K562 (cell line): Measurements from ENCODE around the gene ACTRT3. TPM values are rescaled to one million over a fixed set of nuclear protein-coding genes. Genes with fewer than 3 reads are reported as not detected.
A peak's percentile ranks its signal among the peaks of the same experiment; 100 is the strongest.

Source experiments
- ATAC-seq: fragments of 200-7000 bp; cut with Tn5 transposase; 3 replicates; pipeline ENCODE4 v1.9.1; 2020; ENCODE audit warnings: moderate library complexity
- BruUV-seq: library from RNA; stranded (reverse); fragments of 400-500 nt; replicated peaks from 2 replicates; lab custom pipeline; 2021; lab: Mats Ljungman, UMichigan
- CTCF ChIA-PET: fragments of 300-600 bp; formaldehyde crosslinking; extraction: SDS; loops from one replicate; lab custom pipeline; 2021; ENCODE audit warnings: low intra/inter-chr PET ratio; lab: Yijun Ruan, JAX
- POLR2A ChIA-PET: fragments of 300-600, 350-650 bp; sonication (Branson Sonifier 250); formaldehyde crosslinking; extraction: SDS; loops from one replicate; lab custom pipeline; 2021; ENCODE audit warnings: antibody characterized with exemption, inconsistent platforms; lab: Yijun Ruan, JAX
- DNase-seq, 4 experiments: peaks; one replicate each; pipeline versions ENCODE4 v3.0.0 to v3.0.0-alpha.2; 2011 to 2018; ENCODE audit warnings: low spot score in 3 of 4, mixed read lengths in 3 of 4; ENCODE audit errors: extremely low read depth in 1 of 4
- FAIRE-seq: peaks from 2 replicates; lab custom pipeline; 2011; peaks lifted over from hg19 to GRCh38; lab: Jason Lieb, UNC
- H2AFZ ChIP-seq: 2 replicates; pipeline ENCODE4 v1.6.0; 2011; ENCODE audit warnings: low read depth, low read length, control low read depth, inconsistent platforms
- H3K27ac ChIP-seq: fragments of 200-600 bp; 3 replicates; pipeline ENCODE4 v1.8.0; 2011; ENCODE audit warnings: low read depth, mild to moderate bottlenecking, control low read depth, inconsistent platforms, low read length, moderate library complexity, mixed read lengths; ENCODE audit errors: extremely low read depth
- H3K27me3 ChIP-seq, 2 experiments: fragments of 300-600 bp in 1 of 2; 2 replicates in 1 of 2; 3 replicates in 1 of 2; pipeline versions ENCODE4 v1.6.0 to v1.8.0; 2011; ENCODE audit warnings: inconsistent platforms in 2 of 2, low read length in 2 of 2, mild to moderate bottlenecking in 1 of 2, mixed read lengths in 1 of 2, moderate library complexity in 1 of 2; ENCODE audit not compliant: control insufficient read depth in 2 of 2, insufficient read depth in 2 of 2
- H3K36me3 ChIP-seq: fragments of 300-600 bp; 3 replicates; pipeline ENCODE4 v1.8.0; 2011; ENCODE audit warnings: mild to moderate bottlenecking, low read length, inconsistent platforms; ENCODE audit not compliant: control insufficient read depth, insufficient read depth
- H3K4me1 ChIP-seq, 2 experiments: fragments of 200-600 bp in 1 of 2; replicated peaks in 1 of 2; 2 replicates in 1 of 2; 3 replicates in 1 of 2; pipeline versions ENCODE4 v1.5.1 to v1.8.0; 2011; ENCODE audit warnings: inconsistent platforms in 2 of 2, low read length in 2 of 2, mild to moderate bottlenecking in 1 of 2, mixed read lengths in 1 of 2, moderate library complexity in 1 of 2; ENCODE audit not compliant: control insufficient read depth in 2 of 2, insufficient read depth in 2 of 2
- H3K4me2 ChIP-seq: 2 replicates; pipeline ENCODE4 v1.6.1; 2011; ENCODE audit warnings: low read length, control low read depth, inconsistent platforms, mixed read lengths; ENCODE audit not compliant: insufficient read depth
- H3K4me3 ChIP-seq: fragments of 200-600 bp; sonication (generic), shearing (Covaris generic); 2 replicates; pipeline ENCODE4 v1.5.1; 2016; ENCODE audit warnings: control low read depth, inconsistent platforms
- H3K79me2 ChIP-seq: fragments of 200-600 bp; 3 replicates; pipeline ENCODE4 v1.8.0; 2011; ENCODE audit warnings: low read length, inconsistent platforms; ENCODE audit not compliant: control insufficient read depth, insufficient read depth
- H3K9ac ChIP-seq, 2 experiments: 2 replicates each; pipeline versions ENCODE4 v1.6.0 to v1.6.1; 2011; ENCODE audit warnings: low read depth in 2 of 2, low read length in 2 of 2, control low read depth in 1 of 2, inconsistent platforms in 1 of 2, mild to moderate bottlenecking in 1 of 2, mixed read lengths in 1 of 2; ENCODE audit not compliant: insufficient read depth in 1 of 2
- H3K9me1 ChIP-seq: one replicate; pipeline ENCODE4 v1.6.0; 2011; ENCODE audit warnings: inconsistent platforms, mild to moderate bottlenecking, low read length, moderate library complexity; ENCODE audit not compliant: control insufficient read depth, insufficient read depth
- H3K9me3 ChIP-seq: replicated peaks from 2 replicates; pipeline ENCODE4 v1.5.1; 2011; ENCODE audit warnings: low read depth, low read length, inconsistent platforms; ENCODE audit not compliant: control insufficient read depth, insufficient read depth
- H4K20me1 ChIP-seq: replicated peaks from 2 replicates; pipeline ENCODE4 v1.6.1; 2011; ENCODE audit warnings: low read length, inconsistent platforms, mixed read lengths; ENCODE audit not compliant: control insufficient read depth, insufficient read depth
- ARID1B ChIP-seq: fragments of 450-650 bp; IDR thresholded peaks from 2 replicates; pipeline ENCODE4 v1.6.1; 2016; ENCODE audit warnings: antibody characterized with exemption, mild to moderate bottlenecking, inconsistent platforms
- CHD1 ChIP-seq: fragments of 200-600 bp; sonication (generic); IDR thresholded peaks from one replicate; pipeline ENCODE4 v1.6.1; 2012; ENCODE audit warnings: mild to moderate bottlenecking, moderate library complexity, low read length, inconsistent platforms
- ELF4 ChIP-seq: fragments of 450-650 bp; formaldehyde crosslinking; IDR thresholded peaks from 2 replicates; pipeline ENCODE4 v1.4.0; 2022; ENCODE audit warnings: missing genetic modification characterization
- GTF2A2 ChIP-seq: IDR thresholded peaks from 2 replicates; pipeline ENCODE4 v1.6.1; 2016; ENCODE audit warnings: mild to moderate bottlenecking, missing genetic modification characterization, missing compliant biosample characterization
- NFE2 ChIP-seq: IDR thresholded peaks from 2 replicates; pipeline ENCODE4 v1.6.1; 2014; ENCODE audit warnings: antibody characterized with exemption, low read depth
- RHOXF2B ChIP-seq: fragments of 250-450 bp; sonication (Bioruptor Pico); conservative IDR thresholded peaks from 2 replicates; pipeline ENCODE4 v1.5.1; 2021
- SETDB1 ChIP-seq: IDR thresholded peaks from one replicate; pipeline ENCODE4 v1.6.1; 2012; ENCODE audit warnings: low read length, control low read depth, inconsistent platforms
- SNAPC5 ChIP-seq: fragments of 250-450 bp; sonication (Bioruptor Pico); IDR thresholded peaks from 2 replicates; pipeline ENCODE4 v1.8.0; 2021; ENCODE audit warnings: moderate library complexity, mild to moderate bottlenecking, inconsistent platforms
- XRCC3 ChIP-seq: fragments of 450-650 bp; IDR thresholded peaks from 2 replicates; pipeline ENCODE4 v1.6.1; 2017; ENCODE audit warnings: mild to moderate bottlenecking, moderate library complexity
- ZNF3 ChIP-seq: fragments of 250-450 bp; sonication (Bioruptor Pico); IDR thresholded peaks from 2 replicates; pipeline ENCODE4 v1.5.0; 2021; ENCODE audit warnings: mild to moderate bottlenecking, moderate library complexity
- ZNF584 ChIP-seq: fragments of 200-800 bp; sonication (Bioruptor generic); IDR thresholded peaks from 2 replicates; pipeline ENCODE4 v1.6.1; 2016; ENCODE audit warnings: low read depth, mild to moderate bottlenecking, missing genetic modification characterization, missing compliant biosample characterization
- WGBS: fragments of 100-300 bp; shearing (Covaris generic); methylation state at CpG from one replicate; pipeline ENCODE4 v1.1.6; 2016; ENCODE audit warnings: low coverage, mixed read lengths; ENCODE audit not compliant: insufficient coverage; ENCODE audit errors: missing lambda C conversion rate; 5-methylcytosine and 5-hydroxymethylcytosine counted together
- in situ Hi-C: fragments of 300-500 bp; cut with MboI; formaldehyde crosslinking; loops from 4 replicates; pipeline ENCODE4 v1.15.0; 2018; ENCODE audit warnings: inconsistent platforms, mixed read lengths
- intact Hi-C: fragments of 100-400 bp; cut with micrococcal nuclease; formaldehyde crosslinking; loops from 2 replicates; pipeline ENCODE4 v1.14.2; 2022
- polyA plus RNA-seq, 8 experiments: library from polyadenylated mRNA; depleted of rRNA in 4 of 8; stranded (reverse) in 5 of 8; unstranded in 3 of 8; fragments of >200 nt; fragmentation: Nextera tagmentation in 2 of 8; fragmentation: Illumina TruSeq in 1 of 8; extraction: Ambion mirVana in 2 of 8; extraction: Trizol in 1 of 8; gene quantifications; 2 replicates each; pipeline versions ENCODE4 v1.2.1 to v1.2.3, GENCODE V29; 2011 to 2014; ENCODE audit warnings: inconsistent platforms in 1 of 8, missing spikeins in 1 of 8
- total RNA-seq, 7 experiments: library from RNA; depleted of rRNA in 6 of 7; stranded (reverse); fragments of >200 nt in 6 of 7; fragmentation: Illumina TruSeq in 2 of 7; extraction: Trizol in 2 of 7; gene quantifications; 2 replicates each; pipeline versions ENCODE4 v1.2.1 to v1.2.3, GENCODE V29; 2011 to 2021; ENCODE audit warnings: low replicate concordance in 1 of 7

ACTRT3 gene
- total and polyA plus RNA-seq, 9 of the 15 experiments (the other 6 are each of a cell fraction or from before 2014, with no cell fraction given), result 0.06 to 0.11 (median 0.07) TPM; not detected in 5

GRCh38 chr3:169804681-169805080 lies 35.3 kb upstream of the ACTRT3 start (continued):
- peak; percentile 32; the same call in 1 of the 2 replicates for TF ChIP-seq NFE2
- TF ChIP-seq, all 486 proteins: peak for 5

- 93% methylated on average over 1 of the region's 1 CpG for WGBS
- no TSS peak for BruUV-seq
Observed at GRCh38 chr3:169792359-169792758, 23.0 kb upstream of the ACTRT3 start.

More at GRCh38 chr3:169792359-169792758, 23.0 kb upstream of the ACTRT3 start:
- ChIA-PET POLR2A (interaction anchor here (0.9 kb wide), 1 partner anchor 8 kb away, joined by 5 read pairs; no protein-coding TSS in a partner anchor), CTCF (no interaction called here)
- Histone ChIP-seq H3K36me3 (peaks cover 31% of the 10 kb centered on the region), H3K4me3 (no peak overlapping the region), H2AFZ (no peak overlapping the region), H3K4me2 (no peak overlapping the region), H4K20me1 (no peaks in the 10 kb centered on the region), H3K79me2 (no peaks in the 10 kb centered on the region), H3K27me3 (no peaks in the 10 kb centered on the region), H3K4me1 (no peaks in the 10 kb centered on the region; a peak in 1 of 5 replicates), H3K9ac (no peak overlapping the region), H3K9me1 (no peaks in the 10 kb centered on the region), H3K9me3 (no peaks in the 10 kb centered on the region), H3K27ac (no peak overlapping the region)
- ATAC-seq (no peak), DNase-seq (no peak), FAIRE-seq (no peak)
- TF ChIP-seq SETDB1, result no peak
- no peak for TF ChIP-seq SNAPC5
- no peak for TF ChIP-seq ZNF3 (CRISPR knock-in tag)
- TF ChIP-seq XRCC3, result no peak
- no peak for TF ChIP-seq ARID1B
- no peak for TF ChIP-seq CHD1
- no peak for TF ChIP-seq ZNF584 (CRISPR knock-in tag)
- no peak for TF ChIP-seq ELF4 (CRISPR knock-in tag)
- no peak for TF ChIP-seq GTF2A2 (tag)
- no peak for TF ChIP-seq RHOXF2B (CRISPR knock-in tag)
- in situ Hi-C loops (no loop called here), intact Hi-C loops (no loop called here)
